ENCODE measurements around the gene STX16.

DNA sequence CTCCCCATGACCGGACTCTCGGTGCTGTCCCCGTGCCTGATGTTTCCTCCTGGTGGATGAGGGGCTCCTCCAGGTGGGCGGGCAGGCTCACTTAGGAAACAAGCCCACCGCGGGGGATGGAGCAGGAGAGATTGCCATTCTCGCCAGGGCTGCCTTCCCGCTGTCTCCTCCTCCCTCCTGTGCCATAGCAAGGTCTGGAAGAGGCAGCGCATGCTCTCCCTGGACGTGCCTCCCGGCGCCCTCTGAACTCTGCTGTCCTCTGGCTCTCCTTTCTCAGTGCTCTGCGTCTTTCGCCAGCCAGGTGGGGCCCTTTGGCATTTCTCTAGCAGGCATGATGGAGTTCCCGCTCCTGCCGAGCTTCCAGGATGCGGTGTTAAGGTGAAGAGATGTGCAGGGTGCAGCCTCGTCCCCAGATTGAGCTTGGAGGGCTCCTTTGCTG lies 24.1 kb downstream of the STX16 start:
- TF ChIP-seq POLR2AphosphoS5 (IDR thresholded peaks at IDR 0.05) (no peak), POLR2A (IDR thresholded peaks at IDR 0.05) (no peak), EP300 (IDR thresholded peaks at IDR 0.05) (no peak)
- TF ChIP-seq, protein P1, sequence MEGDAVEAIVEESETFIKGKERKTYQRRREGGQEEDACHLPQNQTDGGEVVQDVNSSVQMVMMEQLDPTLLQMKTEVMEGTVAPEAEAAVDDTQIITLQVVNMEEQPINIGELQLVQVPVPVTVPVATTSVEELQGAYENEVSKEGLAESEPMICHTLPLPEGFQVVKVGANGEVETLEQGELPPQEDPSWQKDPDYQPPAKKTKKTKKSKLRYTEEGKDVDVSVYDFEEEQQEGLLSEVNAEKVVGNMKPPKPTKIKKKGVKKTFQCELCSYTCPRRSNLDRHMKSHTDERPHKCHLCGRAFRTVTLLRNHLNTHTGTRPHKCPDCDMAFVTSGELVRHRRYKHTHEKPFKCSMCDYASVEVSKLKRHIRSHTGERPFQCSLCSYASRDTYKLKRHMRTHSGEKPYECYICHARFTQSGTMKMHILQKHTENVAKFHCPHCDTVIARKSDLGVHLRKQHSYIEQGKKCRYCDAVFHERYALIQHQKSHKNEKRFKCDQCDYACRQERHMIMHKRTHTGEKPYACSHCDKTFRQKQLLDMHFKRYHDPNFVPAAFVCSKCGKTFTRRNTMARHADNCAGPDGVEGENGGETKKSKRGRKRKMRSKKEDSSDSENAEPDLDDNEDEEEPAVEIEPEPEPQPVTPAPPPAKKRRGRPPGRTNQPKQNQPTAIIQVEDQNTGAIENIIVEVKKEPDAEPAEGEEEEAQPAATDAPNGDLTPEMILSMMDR (IDR thresholded peaks at IDR 0.05): no peak

Data from gastroesophageal sphincter (tissue), 3 donors.